HG03108 (cell line): ENCODE data around the gene HS3ST4.

Source experiments
- ATAC-seq: cut with Tn5 transposase; IDR thresholded peaks from one replicate; pipeline ENCODE4 v1.9.1; 2021; ENCODE audit warnings: moderate library complexity; ENCODE audit not compliant: unreplicated experiment

Gene HS3ST4

DNA sequence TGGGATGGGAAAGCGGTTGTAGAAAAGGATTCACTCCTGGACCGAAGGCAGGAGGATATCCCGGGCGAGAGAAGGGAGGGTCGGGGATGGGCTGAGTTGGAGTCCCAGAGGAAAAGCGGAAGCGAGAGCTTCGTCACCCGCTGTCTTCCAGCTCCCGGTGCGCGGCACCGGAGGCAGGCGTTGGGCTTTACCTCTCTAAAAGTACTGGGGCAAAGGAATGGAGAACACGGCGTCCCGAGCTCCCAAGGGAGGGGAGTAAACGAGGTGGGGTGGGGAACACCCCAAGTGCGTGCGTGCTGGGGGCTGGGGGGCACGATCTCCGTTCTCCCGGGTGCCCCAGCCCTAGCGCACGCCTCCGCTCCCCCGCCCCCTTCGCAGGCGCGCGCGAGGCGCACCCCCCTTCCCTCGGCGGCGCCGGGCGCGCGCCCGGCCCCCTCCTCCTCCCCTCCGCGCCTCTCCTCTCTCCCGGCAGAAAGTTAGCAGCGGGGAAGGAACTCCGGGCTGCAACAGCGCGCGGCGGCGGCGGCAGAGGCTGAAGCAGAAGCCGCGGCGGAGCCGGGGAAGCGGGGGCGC lies at the start of gene HS3ST4:
TSS of gene HS3ST4 (plus strand) at position 441 of the 573 bp plus-strand sequence.
- no peak for ATAC-seq

DNA sequence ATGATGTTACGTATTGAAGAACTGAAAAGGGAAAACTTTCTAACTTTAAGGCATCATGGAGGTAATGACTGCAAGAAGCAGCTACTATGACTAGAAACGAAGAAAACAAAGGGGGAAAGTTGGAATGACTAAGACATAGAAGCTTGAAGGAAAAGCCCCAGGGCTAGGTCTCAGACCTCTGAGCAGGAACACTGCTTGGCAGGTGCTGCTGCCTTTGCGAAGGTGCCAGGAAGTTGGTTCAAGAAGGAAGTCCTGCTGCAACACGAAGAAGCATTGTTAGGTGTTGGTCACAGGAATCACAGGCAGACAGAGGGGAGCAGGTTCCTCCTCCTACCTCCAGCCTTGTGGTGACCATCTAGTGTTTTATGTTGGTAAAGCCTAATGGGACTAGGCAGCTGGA lies 48.1 kb upstream of the HS3ST4 start:
- no peak for ATAC-seq

DNA sequence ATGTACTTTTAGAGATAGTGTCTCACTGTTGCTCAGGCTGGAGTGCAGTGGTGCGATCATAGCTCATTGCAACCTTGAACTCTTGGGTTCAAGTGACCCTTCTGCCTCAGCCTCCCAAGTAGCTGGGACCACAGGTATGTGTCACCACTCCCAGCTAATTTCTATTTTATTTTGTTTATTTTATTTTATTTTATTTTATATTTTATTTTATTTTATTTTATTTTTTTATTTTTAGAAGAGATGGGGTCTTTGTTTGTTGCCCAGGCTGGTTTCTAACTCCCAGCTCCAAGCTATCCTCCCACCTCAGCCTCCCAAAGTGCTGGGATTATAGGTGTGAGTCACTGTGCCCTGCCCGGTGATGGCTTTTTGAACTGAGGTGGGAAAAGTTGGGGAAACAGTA lies 35.1 kb upstream of the HS3ST4 start:
- ATAC-seq = no peak

DNA sequence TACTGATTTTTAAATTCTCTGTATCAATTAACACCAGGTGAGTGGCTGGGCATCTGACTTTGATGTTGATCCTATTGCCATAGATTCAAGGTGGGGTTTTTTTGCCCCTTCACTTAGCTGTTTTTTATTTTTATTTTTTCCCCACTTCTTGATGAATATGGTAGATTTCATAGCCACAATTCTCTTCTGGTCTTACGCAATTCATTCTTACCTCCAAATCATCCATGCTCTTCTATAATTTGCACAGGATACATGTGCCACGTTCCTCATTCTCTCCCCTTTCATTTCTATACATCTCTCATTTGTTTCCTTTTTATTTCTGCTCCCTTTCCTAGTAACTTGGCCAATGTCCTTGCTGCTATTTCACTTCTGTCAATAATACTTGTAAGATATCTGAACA lies 14.9 kb upstream of the HS3ST4 start:
- no peak for ATAC-seq

DNA sequence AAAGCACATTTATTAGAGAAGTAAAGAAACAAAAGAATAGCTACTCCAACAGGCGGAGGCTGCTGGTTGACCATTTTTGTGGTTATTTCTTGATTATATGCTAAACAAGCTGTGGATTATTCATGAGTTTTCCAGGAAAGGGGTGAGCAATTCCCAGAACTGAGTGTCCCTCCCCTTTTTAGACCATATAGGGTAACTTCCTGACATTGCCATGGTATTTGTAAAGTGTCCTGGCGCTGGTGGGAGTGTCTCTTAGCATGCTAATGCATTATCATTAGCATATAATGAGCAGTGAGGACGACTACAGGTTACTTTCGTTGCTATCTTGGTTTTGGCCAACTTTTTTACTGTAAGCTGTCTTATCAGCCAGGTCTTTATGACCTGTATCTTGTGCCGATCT lies 12.2 kb upstream of the HS3ST4 start:
- ATAC-seq = no peak

DNA sequence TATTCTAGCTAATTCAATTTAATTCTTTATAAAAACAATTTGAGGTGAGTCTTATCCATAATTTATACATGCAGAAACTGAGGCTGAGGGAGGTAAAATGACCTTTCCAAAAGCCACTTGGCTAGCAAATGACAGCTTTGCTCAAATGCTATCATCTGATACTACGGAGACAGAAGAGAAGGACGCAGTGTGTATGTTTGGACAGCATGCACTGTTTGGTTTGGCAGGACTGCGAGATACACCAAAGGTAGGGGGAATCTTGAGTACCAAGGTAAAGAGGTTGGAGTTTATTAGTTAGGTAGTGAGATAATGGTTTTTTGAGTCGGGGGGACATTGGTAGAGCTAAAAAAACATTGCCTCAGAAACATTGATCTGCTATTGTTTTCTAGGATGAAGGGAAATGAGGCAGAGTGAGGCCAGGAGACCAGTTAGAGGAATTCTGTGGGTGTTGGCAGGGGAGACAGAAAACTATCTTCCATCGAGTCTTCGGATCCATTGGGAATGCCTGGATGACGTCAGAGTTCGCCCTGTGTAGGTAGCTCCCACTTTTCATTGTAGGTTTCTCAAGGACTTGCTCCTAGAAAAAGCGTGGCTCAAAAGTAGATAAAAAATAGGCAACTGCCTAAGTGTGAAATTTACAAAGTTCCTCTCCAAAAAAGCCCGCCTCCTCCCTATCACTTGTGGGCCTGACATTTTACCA lies 2.5 kb upstream of the HS3ST4 start:
- no peak for ATAC-seq

DNA sequence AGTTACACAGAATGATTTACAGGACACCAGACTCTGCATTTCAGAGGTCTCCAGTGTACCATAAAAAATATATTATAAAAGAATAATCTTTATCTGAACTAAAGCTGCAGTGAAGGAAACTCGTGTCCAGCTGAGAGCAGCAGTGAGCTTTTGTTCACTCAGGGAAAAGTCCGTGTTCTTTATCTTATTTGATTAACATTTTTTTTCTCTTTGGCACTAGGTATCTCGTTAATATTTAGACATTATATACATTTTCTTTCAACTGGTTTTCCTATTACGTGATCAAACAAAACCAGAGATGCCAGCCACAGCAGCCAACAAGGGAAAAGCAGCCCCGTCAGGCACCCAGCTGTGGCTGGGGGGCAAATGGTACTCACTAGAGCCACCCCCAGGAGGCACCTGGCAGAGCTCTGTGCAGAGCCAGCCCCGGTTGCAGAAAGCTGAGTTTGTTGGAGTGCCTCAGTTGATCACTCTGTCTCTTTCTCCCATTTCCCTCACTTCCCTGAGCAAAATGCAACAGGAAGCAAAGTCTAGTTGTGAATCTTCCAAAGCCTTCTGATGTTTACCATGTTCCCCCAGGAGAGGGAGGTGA lies 1.1 kb upstream of the HS3ST4 start:
- no peak for ATAC-seq

DNA sequence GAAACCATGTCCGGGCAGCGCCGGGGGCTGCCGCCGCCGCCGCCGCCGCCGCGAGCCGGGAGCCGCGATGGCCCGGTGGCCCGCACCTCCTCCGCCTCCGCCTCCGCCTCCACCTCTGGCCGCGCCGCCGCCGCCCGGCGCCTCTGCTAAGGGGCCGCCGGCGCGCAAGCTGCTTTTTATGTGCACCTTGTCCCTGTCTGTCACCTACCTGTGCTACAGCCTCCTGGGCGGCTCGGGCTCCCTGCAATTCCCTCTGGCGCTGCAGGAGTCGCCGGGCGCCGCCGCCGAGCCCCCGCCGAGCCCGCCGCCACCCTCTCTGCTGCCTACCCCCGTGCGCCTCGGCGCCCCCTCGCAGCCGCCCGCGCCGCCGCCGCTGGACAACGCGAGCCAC lies 587 bp downstream of the HS3ST4 start:
- no peak for ATAC-seq

DNA sequence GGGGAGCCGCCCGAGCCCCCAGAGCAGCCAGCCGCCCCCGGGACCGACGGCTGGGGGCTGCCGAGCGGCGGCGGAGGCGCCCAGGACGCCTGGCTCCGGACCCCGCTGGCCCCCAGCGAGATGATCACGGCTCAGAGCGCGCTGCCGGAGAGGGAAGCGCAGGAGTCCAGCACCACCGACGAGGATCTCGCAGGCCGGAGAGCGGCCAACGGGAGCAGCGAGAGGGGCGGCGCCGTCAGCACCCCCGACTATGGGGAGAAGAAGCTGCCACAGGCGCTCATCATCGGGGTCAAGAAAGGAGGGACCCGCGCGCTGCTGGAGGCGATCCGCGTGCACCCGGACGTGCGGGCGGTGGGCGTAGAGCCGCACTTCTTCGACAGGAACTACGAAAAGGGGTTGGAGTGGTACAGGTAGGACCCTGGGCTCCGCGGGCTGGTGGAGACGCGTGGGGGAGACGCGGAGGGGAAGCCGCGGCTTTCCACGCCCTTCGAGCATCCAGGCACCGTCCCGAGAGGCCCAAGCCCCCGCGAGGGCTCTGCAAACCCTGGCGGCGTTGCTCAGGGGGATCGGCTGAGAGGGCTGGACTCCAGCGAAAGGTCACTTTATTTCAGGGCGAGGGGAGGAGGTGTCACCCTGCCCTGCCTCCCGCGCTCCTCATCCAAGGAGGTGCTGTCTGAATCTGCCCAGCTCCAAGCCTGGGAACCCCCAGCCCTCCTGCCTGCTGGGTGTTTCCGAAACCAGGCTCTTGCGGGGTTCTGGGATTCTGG lies 1.2 kb downstream of the HS3ST4 start:
- ATAC-seq = no peak

DNA sequence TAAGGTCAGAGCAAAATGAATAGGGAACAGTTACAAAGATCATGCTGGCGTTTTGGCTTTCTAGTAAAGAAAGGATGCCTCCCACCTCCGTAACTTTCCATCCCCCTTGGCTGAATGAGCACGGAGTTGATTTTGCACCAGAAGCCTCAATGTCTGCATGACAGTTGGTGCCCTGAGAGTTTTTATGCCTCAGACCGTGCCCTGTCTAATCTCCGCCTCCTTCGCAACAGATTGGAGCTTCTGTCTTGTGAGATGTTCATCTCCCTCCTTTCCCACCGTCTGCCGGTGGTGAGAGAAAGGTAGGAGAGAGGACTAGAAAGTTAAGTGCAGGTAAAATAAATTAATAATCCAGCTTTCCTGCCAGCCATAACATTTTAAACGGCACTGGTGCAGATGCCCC lies 1.9 kb downstream of the HS3ST4 start:
- no peak for ATAC-seq

DNA sequence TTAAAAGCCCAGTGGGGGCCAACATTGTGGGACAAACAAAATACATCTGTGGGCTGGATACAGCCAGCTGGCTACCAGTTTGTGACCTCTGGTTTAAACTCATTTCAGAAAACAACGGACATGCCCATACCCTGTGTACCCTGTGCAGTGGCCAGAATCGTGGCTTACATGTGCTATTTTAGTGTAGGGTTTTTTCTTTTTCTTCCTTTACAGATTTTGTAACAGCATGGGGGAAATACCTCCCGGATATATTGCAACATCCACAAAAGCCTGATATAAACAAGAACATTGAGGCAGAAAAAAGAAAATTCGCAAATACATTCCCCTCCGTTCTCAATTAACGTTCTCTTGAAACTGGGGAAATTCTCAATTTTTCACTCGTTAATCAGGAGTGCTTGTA lies 7.3 kb downstream of the HS3ST4 start:
- ATAC-seq = no peak

DNA sequence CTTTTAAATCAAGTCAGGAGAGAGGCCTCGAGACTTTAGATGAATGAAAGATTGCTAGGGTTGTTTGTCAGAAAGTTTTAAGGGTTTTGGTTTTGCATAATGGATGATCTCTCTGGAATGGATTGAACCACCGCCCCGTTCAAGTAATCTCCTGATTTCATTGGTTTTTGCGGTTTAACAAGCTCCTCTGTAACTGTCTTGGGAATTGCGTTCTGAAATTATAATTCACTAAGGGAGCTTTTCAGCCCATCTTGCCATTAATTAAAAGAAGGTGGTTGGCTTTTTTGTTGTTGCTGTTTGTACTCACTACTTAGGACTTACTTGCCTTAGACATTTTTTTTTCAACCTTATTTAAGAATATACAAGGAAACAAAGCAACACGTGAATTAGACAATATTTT lies 8.8 kb downstream of the HS3ST4 start:
- no peak for ATAC-seq

DNA sequence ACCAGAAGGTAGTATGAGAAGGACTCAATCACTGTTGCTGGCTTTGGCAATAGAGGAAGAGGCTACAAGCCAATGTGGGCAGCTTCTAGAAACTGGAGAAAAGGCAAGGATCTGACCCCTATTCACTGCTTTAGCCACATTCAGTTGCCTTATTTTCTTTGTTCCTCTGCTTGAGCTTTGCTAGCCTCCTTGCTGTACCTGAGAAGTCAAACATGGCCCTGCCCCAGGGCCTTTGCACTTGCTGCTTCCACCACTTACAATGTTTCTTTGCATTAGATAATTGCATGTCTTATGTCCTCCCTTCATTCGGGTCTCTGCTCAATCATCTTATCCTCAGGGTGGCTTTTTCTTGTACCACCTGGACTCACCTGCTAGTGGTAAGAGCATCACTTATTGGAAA lies 15.8 kb downstream of the HS3ST4 start:
- no peak for ATAC-seq

DNA sequence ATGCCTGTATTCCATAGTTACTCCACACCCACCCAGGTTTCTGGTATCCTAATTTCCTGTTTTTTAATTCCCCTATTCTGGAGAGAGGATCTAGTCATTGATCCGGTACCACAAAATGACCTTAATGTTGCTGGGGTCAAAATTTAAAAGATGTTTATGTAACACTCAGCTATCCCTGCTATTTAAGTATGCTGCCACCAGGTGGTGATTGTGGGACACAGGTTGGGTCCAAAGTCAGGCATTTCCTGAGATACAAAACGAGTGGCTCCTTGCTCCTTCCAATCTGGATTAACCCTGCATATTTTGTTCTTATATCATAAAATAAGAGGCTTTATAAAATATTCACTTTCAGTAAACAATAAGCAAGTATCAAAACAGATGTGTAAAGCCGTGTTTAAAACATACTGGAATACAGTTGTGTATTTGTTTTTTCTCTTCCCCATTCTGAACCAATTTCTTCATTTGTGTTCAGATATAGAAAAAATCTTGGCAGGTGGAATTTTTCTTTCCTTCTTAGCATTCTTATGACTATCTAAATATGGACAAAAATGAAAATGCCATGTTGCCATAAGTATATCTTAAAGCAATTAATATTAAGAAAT lies 16.3 kb downstream of the HS3ST4 start:
- ATAC-seq = no peak

DNA sequence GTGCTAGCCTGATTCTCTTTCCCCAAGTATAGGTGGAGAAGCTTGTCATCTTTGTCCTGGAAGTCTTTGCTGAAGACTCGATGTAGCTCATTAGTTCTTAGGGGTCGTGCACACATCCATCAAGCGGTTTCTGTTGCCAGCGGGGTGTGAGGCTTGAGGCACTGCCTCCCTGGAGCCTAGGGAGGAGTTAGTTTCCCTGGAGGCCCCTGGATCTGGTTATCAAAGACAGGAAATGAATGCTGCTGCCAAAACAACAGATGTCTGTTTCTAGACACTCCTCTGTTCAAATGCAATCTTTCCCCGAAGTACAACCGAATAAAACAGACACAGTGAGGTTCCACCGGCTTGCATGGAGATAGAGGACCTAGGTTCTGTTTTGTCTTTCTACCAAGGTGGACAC lies 17.5 kb downstream of the HS3ST4 start:
- ATAC-seq = no peak

DNA sequence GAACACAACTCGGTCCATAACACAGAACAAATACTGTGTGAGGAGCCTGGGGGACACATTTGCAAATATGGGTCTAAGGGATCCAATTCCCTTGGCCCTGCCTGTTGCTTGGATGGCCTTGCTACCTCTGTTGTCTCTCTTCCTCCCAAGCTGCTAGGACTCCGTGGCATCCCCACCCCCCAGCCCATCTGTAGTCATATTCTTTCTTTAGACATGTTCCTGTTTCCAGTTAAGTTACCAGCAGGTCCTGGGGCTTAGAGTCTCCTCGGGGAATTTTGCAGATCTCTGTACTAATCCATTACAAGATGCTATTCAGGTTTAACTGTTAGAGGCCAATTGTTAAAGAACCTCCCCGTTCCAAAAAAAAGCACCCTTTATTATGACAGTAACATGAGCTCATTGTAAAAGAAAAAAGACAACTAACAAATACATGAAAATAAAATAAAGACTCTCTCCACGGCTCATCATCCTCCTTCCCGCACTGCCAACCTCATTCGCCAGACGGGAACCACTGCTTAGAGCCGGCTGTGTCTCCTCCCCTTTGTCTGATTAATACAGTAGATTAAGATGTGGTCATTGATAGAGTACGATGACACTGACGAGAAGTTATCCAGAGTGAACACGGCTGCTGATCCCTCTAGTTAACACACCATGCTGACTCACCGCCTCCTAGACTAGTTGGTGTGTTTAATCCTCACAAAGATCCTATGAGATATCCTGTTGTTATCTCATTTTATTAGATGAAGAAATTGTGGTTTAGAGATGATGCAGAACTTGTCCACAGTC lies 22.2 kb downstream of the HS3ST4 start:
- no peak for ATAC-seq

DNA sequence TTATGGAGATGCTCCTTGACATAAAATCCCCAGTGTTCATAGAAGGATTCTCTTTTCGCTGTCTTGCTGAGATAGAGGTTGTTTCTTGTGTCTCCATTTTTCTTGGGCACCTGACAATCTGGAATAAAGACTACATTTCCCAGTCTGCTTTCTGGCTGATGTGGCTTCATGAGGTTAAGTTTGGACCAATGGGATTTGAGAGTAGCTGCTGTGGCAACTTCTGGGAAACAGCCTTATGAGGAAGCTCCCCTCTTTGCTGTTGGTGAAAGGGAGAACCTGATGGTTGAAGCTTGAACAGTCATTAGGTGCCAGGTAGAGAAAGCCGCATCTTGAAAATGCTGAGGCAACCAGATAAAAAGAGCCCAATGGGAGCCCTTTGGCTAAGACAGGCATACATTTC lies 24.4 kb downstream of the HS3ST4 start:
- no peak for ATAC-seq

DNA sequence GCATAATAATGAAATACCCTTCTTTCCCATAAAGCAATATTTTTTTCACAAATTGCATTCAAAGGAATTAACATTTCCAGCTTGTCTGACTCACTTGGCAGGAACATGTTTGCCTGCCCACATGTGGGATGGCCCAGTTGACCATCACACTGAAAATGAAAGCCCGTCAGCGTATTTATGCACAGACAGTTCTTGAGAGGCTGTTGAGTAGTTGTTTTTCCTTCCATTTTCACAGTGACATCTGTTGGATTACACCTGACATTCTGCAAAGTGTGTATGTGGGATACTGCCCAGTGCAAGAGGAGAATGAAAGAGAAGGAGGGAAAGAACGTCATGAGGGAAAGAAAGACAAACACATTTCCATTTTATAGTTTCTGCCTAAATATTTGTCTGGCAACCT lies 29.7 kb downstream of the HS3ST4 start:
- no peak for ATAC-seq

DNA sequence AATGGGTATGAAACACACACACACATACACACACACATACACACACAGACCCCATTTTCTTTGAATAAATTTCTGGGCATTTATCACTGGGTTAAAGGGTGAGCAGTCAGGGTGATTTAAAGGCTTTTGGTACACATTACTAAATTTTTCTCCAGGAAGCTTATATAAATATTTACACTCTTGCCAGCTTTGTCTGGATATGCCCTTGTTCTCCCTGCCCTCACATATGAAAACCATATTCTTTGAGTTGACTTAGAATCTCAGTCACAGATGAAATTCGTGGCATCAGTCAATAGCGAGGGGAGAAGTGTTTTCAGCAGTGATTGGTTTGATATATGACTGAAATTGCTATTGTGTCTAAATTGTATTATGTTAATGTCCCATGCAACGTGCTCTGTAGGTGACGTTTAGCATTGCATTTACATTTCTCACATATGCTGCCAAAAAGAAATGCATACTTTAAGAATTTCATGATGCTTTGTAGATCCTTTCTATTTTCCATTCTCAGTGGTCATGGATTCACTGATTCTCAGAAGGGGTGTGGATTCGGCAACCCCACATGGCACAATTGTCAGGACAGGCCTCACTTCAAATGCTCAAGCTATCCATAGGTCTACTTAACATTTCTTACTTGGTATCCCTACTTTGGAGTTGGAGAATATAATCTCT lies 34.8 kb downstream of the HS3ST4 start:
- no peak for ATAC-seq

DNA sequence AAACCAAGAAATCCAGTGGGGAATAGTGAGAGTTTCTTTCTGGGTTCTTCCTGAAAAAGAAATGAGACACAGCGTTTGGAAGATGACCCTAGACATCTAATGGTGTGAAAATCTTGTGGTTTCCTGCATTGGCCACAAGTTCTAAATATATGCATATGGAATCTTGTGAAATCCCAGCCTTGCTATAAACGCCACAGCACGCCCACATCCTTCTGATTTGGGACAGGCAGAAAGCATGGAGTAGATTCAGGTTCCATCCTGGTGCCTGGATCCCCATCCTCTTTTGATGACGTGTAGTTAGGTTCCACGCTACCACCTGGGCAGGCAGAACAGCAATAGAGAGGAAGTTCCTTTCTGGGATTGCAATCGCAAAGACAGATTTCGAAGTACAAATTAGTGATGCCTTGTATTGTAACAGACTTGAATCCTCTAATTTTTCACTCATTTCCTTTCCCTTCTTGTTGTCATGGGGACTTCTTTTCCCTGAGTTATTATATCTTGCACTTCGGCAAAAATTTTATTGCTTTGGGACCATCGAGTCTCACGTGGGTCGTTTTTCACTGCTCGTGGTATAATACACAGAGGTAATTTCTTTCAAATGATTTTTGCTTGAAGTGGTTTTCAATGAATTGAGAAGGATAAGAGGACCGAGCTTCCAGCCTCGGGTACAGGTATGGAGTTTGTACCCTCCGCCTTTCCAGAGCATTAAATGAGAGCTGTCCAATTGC lies 37.6 kb downstream of the HS3ST4 start:
- ATAC-seq = no peak
